IMR-90 (cell line): ENCODE measurements around the gene ISG20L2. TPM values are rescaled to one million over a fixed set of nuclear protein-coding genes. Genes with fewer than 3 reads are reported as not detected.

Experiments
- ATAC-seq: fragments of 200-7000 bp; cut with Tn5 transposase; 2 replicates; pipeline ENCODE4 v1.9.1; 2020; ENCODE audit warnings: low read depth, mild to moderate bottlenecking, moderate library complexity
- BruUV-seq: library from RNA; stranded (reverse); fragments of 400-500 nt; replicated peaks from 2 replicates; lab custom pipeline; 2021; lab: Mats Ljungman, UMichigan
- CTCF ChIA-PET: fragments of 300-600 bp; formaldehyde crosslinking; extraction: SDS; loops from one replicate; lab custom pipeline; 2021; ENCODE audit warnings: antibody characterized with exemption; lab: Yijun Ruan, JAX
- POLR2A ChIA-PET: fragments of 300-600 bp; sonication (Branson Sonifier 250); formaldehyde crosslinking; loops from one replicate; lab custom pipeline; 2022; ENCODE audit warnings: antibody characterized with exemption; ENCODE audit not compliant: unreplicated experiment; lab: Charles Lee
- DNase-seq: peaks from one replicate; pipeline ENCODE4 v3.0.0; 2013
- H2AFZ ChIP-seq: replicated peaks from 2 replicates; pipeline ENCODE3; 2013; ENCODE audit warnings: low read length, mild to moderate bottlenecking; ENCODE audit not compliant: poor library complexity
- H2AK5ac ChIP-seq: 2 replicates; pipeline ENCODE4 v1.6.1; 2013; ENCODE audit warnings: low read depth, low read length, inconsistent platforms
- H2AK9ac ChIP-seq: replicated peaks from 2 replicates; pipeline ENCODE3; 2013; ENCODE audit warnings: mild to moderate bottlenecking, low read depth, low read length, moderate library complexity; ENCODE audit not compliant: poor library complexity
- H2BK120ac ChIP-seq: 2 replicates; pipeline ENCODE4 v1.6.1; 2013; ENCODE audit warnings: low read depth, low read length, inconsistent platforms
- H2BK15ac ChIP-seq: 3 replicates; pipeline ENCODE4 v1.6.1; 2013; ENCODE audit warnings: low read depth, low read length, inconsistent platforms
- H2BK20ac ChIP-seq: 2 replicates; pipeline ENCODE4 v1.6.1; 2013; ENCODE audit warnings: low read depth, mild to moderate bottlenecking, inconsistent platforms, low read length, moderate library complexity
- H2BK5ac ChIP-seq: 2 replicates; pipeline ENCODE4 v1.6.1; 2013; ENCODE audit warnings: mild to moderate bottlenecking, low read depth, low read length, inconsistent platforms; ENCODE audit not compliant: poor library complexity, severe bottlenecking
- H3K14ac ChIP-seq: replicated peaks from 2 replicates; pipeline ENCODE4 v1.6.1; 2013; ENCODE audit warnings: low read depth, low read length, inconsistent platforms
- H3K18ac ChIP-seq: 2 replicates; pipeline ENCODE4 v1.6.1; 2013; ENCODE audit warnings: low read depth, low read length, control low read depth
- H3K23ac ChIP-seq: 2 replicates; pipeline ENCODE4 v1.6.1; 2013; ENCODE audit warnings: low read depth, low read length, inconsistent platforms
- H3K27ac ChIP-seq: 2 replicates; pipeline ENCODE4 v1.5.1; 2013; ENCODE audit warnings: mild to moderate bottlenecking, control low read depth, low read length; ENCODE audit not compliant: insufficient read depth
- H3K27me3 ChIP-seq: 2 replicates; pipeline ENCODE4 v1.6.1; 2013; ENCODE audit warnings: low read length; ENCODE audit not compliant: control insufficient read depth, insufficient read depth
- H3K36me3 ChIP-seq: 2 replicates; pipeline ENCODE4 v1.6.1; 2013; ENCODE audit warnings: low read length, mixed read lengths; ENCODE audit not compliant: control insufficient read depth, insufficient read depth
- H3K4ac ChIP-seq: 2 replicates; pipeline ENCODE4 v1.6.1; 2013; ENCODE audit warnings: low read depth, low read length, inconsistent platforms
- H3K4me1 ChIP-seq: 2 replicates; pipeline ENCODE4 v1.6.1; 2013; ENCODE audit warnings: low read length, mixed read lengths; ENCODE audit not compliant: control insufficient read depth, insufficient read depth
- H3K4me2 ChIP-seq: 2 replicates; pipeline ENCODE4 v1.6.1; 2013; ENCODE audit warnings: low read depth, mild to moderate bottlenecking, control low read depth, low read length, moderate library complexity
- H3K4me3 ChIP-seq: 2 replicates; pipeline ENCODE4 v1.5.1; 2013; ENCODE audit warnings: low read depth, mild to moderate bottlenecking, control low read depth, low read length, moderate library complexity; ENCODE audit not compliant: insufficient read depth
- H3K56ac ChIP-seq: 2 replicates; pipeline ENCODE4 v1.6.1; 2013; ENCODE audit warnings: low read length, inconsistent platforms; ENCODE audit not compliant: insufficient read depth; ENCODE audit errors: extremely low read depth
- H3K79me1 ChIP-seq, 2 experiments: 2 replicates each; pipeline ENCODE4 v1.6.1; 2013; ENCODE audit warnings: low read length in 2 of 2, inconsistent platforms in 1 of 2, low read depth in 1 of 2
- H3K9ac ChIP-seq: 2 replicates; pipeline ENCODE4 v1.6.1; 2013; ENCODE audit warnings: low read depth, low read length, control low read depth
- H3K9me1 ChIP-seq: 2 replicates; pipeline ENCODE4 v1.6.1; 2013; ENCODE audit warnings: low read length, inconsistent platforms; ENCODE audit not compliant: insufficient read depth
- H3K9me3 ChIP-seq: 2 replicates; pipeline ENCODE4 v1.6.1; 2013; ENCODE audit warnings: low read length; ENCODE audit not compliant: control insufficient read depth, insufficient read depth
- H4K20me1 ChIP-seq: 2 replicates; pipeline ENCODE4 v1.6.1; 2013; ENCODE audit warnings: low read length, inconsistent platforms; ENCODE audit not compliant: insufficient read depth
- H4K5ac ChIP-seq: 2 replicates; pipeline ENCODE4 v1.6.1; 2013; ENCODE audit warnings: mild to moderate bottlenecking, low read depth, low read length, control low read depth
- H4K8ac ChIP-seq, 2 experiments: 2 replicates each; pipeline ENCODE4 v1.6.1; 2013; ENCODE audit warnings: low read depth in 2 of 2, low read length in 2 of 2, control low read depth in 1 of 2, inconsistent platforms in 1 of 2
- H4K91ac ChIP-seq: 2 replicates; pipeline ENCODE4 v1.6.1; 2013; ENCODE audit warnings: low read depth, low read length, inconsistent platforms; ENCODE audit not compliant: insufficient read depth
- CEBPB ChIP-seq: IDR thresholded peaks from 2 replicates; pipeline ENCODE4 v1.6.1; 2012; ENCODE audit warnings: low read depth, low read length, improper control_type of control experiment
- CHD1 ChIP-seq: IDR thresholded peaks from 2 replicates; pipeline ENCODE4 v1.6.1; 2012; ENCODE audit warnings: low read depth, low read length, improper control_type of control experiment
- CTCF ChIP-seq: conservative IDR thresholded peaks from 2 replicates; pipeline ENCODE4 v1.5.1; 2012; ENCODE audit warnings: mild to moderate bottlenecking, low read depth, low read length, improper control_type of control experiment
- MAZ ChIP-seq: IDR thresholded peaks from 2 replicates; pipeline ENCODE4 v1.6.1; 2012; ENCODE audit warnings: low read depth, mild to moderate bottlenecking, low read length, improper control_type of control experiment, moderate library complexity, borderline replicate concordance
- POLR2A ChIP-seq: IDR thresholded peaks from 2 replicates; pipeline ENCODE4 v1.6.1; 2012; ENCODE audit warnings: mild to moderate bottlenecking, low read depth, low read length
- RAD21 ChIP-seq: IDR thresholded peaks from 2 replicates; pipeline ENCODE4 v1.6.1; 2012; ENCODE audit warnings: low read length, improper control_type of control experiment
- WGBS, 2 experiments: methylation state at CpG; one replicate each; pipeline versions ENCODE4 v1.1.5 to v1.1.7; 2013; ENCODE audit warnings: missing lambda C conversion rate in 2 of 2; ENCODE audit not compliant: insufficient read length in 1 of 2; ENCODE audit errors: extremely low coverage in 2 of 2; 5-methylcytosine and 5-hydroxymethylcytosine counted together
- dilution Hi-C: fragments of 300-500 bp; cut with HindIII; formaldehyde crosslinking; loops from one replicate; pipeline ENCODE4 v1.14.3; 2018; ENCODE audit warnings: low sequenced_read_pairs; ENCODE audit not compliant: unreplicated experiment
- in situ Hi-C: fragments of 300-500 bp; cut with MboI; formaldehyde crosslinking; loops from 3 replicates; pipeline ENCODE4 v1.14.3; 2019; ENCODE audit warnings: low sequenced_read_pairs, inconsistent platforms, mixed read lengths
- intact Hi-C: fragments of 100-400 bp; cut with micrococcal nuclease; formaldehyde crosslinking; loops from 2 replicates; pipeline ENCODE4 v1.10.0; 2022
- polyA plus RNA-seq, 3 experiments: library from polyadenylated mRNA; depleted of rRNA; stranded (reverse); fragments of >200 nt; gene quantifications; 2 replicates each; pipeline ENCODE4 v1.2.3, GENCODE V29; 2012; ENCODE audit warnings: low replicate concordance in 1 of 3
- total RNA-seq: library from RNA; depleted of rRNA; stranded (reverse); fragments of >200 nt; gene quantifications from 2 replicates; pipeline ENCODE4 v1.2.3, GENCODE V29; 2012

The ISG20L2 gene
- total and polyA plus RNA-seq, 2 of the 4 experiments (the other 2 are of a cell fraction) = 17.0 to 27.3 TPM

GRCh38 chr1:156744344-156744743, 15.8 kb upstream of the ISG20L2 start:
- Histone ChIP-seq H4K5ac (no peak overlapping the region), H3K27ac (no peak overlapping the region), H3K4me2 (no peak overlapping the region), H2AK5ac (no peak overlapping the region), H2AFZ (no peak overlapping the region), H2BK5ac (no peak overlapping the region), H3K9me1 (peaks cover 22% of the 10 kb centered on the region; the same call in 1 of the 2 replicates), H3K4ac (no peak overlapping the region), H3K14ac (no peak overlapping the region), H2BK20ac (no peak overlapping the region), H3K23ac (no peak overlapping the region), H3K9me3 (no peaks in the 10 kb centered on the region), H3K18ac (no peak overlapping the region), H3K27me3 (no peaks in the 10 kb centered on the region), H2AK9ac (no peak overlapping the region), H4K8ac (no peak overlapping the region), H3K79me1 (peaks cover 7 to 75% of the 10 kb centered on the region in 2 experiments; a peak in 3 of 4 replicates), H4K91ac (no peak overlapping the region), H3K36me3 (peaks cover 22% of the 10 kb centered on the region), H3K4me1 (peaks cover 27% of the 10 kb centered on the region), H4K20me1 (0 out of 2 replicates have a peak, but pooled peaks cover 11% of the 10 kb centered on the region), H2BK15ac (no peak overlapping the region), H3K4me3 (no peak overlapping the region), H2BK120ac (no peak overlapping the region), H3K56ac (no peak overlapping the region), H3K9ac (no peak overlapping the region)
- in situ Hi-C loops = no loop called here
- DNase-seq (no peak), ATAC-seq (no peak)
- no TSS peak for BruUV-seq
- 83% methylated on average over 1 of the region's 12 CpGs; no CpG with 5 or more reads in 1 of the 2 experiments for WGBS, 2 experiments
- intact Hi-C loops = no loop called here
- dilution Hi-C loops = no loop called here
- ChIA-PET CTCF (no interaction called here), POLR2A (no interaction called here)
- no peak for TF ChIP-seq MAZ
- no peak for TF ChIP-seq CEBPB
- no peak for TF ChIP-seq CTCF
- no peak for TF ChIP-seq POLR2A
- TF ChIP-seq CHD1 = no peak
- no peak for TF ChIP-seq RAD21
